ENCODE data around the gene PIP5K1C. TPM values are rescaled to one million over a fixed set of nuclear protein-coding genes. Genes with fewer than 3 reads are reported as not detected.

Gene PIP5K1C
- polyA plus RNA-seq, 1 donor (not counting 4 experiments of a cell fraction or from before 2014, with no cell fraction given) = 3.6 TPM

DNA sequence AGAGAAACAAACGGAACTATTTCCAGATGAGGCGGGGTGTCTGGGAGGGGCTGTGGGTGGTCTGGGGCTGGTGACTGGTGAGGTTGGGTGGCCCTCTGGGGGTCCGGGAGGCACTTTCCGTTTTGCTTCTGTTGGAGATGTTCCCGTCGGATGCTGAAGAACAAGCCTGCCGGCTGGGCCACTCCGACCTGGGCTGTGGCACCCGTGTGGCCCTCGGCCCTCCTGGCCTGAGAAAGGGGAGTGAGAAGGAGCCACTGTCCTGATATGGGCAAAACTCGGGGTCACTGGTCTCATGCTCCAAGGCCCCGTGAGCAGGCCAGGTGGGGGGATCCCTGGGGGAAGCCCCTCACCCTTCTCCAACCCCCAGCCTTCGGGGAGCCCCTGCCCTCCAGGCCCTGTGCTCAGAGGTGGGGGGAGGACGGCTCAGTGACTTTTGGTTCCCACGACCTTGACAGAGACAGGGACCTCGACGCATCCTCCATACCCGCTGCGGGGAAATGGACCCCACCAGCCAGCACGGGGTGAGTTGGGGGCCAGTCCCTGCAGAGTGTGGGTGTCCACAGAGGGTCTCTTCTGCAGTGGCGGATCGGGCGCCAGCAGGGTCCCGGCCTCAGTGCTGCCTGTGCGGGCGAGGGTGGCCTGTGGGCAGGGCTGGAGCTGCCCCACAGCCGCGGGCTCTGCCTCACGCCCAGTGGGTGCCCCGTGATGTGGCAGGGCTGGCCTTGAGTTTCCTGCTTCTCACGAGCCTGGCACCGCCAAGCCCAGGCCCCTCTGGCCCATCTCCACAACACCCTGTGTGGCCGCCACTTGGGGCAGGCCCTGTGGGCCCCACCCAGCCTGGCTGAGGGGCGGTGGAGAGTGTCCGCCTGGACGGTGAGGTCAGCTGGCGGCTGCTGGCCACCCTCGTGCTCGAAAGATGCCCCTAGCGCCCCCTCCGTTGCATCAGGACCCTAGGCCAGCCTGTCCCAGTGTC, 89.2 kb downstream of the PIP5K1C start:
- Histone ChIP-seq H3K36me3 (ENCODE audit: control insufficient read depth in 2 of 2, extremely low read depth in 1 of 2, insufficient read depth in 2 of 2, low read length in 2 of 2) (peaks cover 5 to 9% of the 10 kb centered on the region in 2 experiments), H3K9me3 (ENCODE audit: control insufficient read depth, low read depth, low read length) (no peaks in the 10 kb centered on the region), H3K9me1 (ENCODE audit: control insufficient read depth, extremely low read depth, insufficient read depth, low read length) (no peaks in the 10 kb centered on the region), H3K79me2 (ENCODE audit: control insufficient read depth, insufficient read depth, low read length) (no peaks in the 10 kb centered on the region), H3K4me3 (ENCODE audit: control insufficient read depth in 2 of 3, extremely low read depth in 1 of 3, insufficient read depth in 2 of 3, low read depth in 1 of 3, low read length in 3 of 3) (no peak overlapping the region), H3K4me1 (ENCODE audit: control insufficient read depth, extremely low read depth, insufficient read depth, low read length) (no peaks in the 10 kb centered on the region), H4K20me1 (ENCODE audit: control insufficient read depth, extremely low read depth, insufficient read depth, low read length) (no peaks in the 10 kb centered on the region), H3K27ac (ENCODE audit: control insufficient read depth, insufficient read depth, low read length) (no peak overlapping the region), H3K4me2 (ENCODE audit: control insufficient read depth, extremely low read depth, insufficient read depth, low read depth, low read length) (no peak overlapping the region), H3K27me3 (ENCODE audit: control insufficient read depth, extremely low read depth, insufficient read depth, low read length) (peaks cover 3% of the 10 kb centered on the region), H3K9ac (ENCODE audit: control insufficient read depth, extremely low read depth, insufficient read depth, low read length) (no peak overlapping the region), H2AFZ (ENCODE audit: control insufficient read depth, low read length) (no peak overlapping the region)
- dilution Hi-C loops (cut with MboI; ENCODE audit: extremely low pct_ligation_motif_present, low sequenced_read_pairs) = no loop called here
- DNase-seq (ENCODE audit: low read depth, low spot score) (no peak), FAIRE-seq (no peak)
- no peak for TF ChIP-seq EZH2 (IDR thresholded peaks at IDR 0.05; ENCODE audit: low read length)
- TF ChIP-seq, protein P1, sequence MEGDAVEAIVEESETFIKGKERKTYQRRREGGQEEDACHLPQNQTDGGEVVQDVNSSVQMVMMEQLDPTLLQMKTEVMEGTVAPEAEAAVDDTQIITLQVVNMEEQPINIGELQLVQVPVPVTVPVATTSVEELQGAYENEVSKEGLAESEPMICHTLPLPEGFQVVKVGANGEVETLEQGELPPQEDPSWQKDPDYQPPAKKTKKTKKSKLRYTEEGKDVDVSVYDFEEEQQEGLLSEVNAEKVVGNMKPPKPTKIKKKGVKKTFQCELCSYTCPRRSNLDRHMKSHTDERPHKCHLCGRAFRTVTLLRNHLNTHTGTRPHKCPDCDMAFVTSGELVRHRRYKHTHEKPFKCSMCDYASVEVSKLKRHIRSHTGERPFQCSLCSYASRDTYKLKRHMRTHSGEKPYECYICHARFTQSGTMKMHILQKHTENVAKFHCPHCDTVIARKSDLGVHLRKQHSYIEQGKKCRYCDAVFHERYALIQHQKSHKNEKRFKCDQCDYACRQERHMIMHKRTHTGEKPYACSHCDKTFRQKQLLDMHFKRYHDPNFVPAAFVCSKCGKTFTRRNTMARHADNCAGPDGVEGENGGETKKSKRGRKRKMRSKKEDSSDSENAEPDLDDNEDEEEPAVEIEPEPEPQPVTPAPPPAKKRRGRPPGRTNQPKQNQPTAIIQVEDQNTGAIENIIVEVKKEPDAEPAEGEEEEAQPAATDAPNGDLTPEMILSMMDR (optimal IDR thresholded peaks at IDR 0.05 in 1 of 3, IDR thresholded peaks at IDR 0.05 in 1 of 3, conservative IDR thresholded peaks at IDR 0.05 in 1 of 3; ENCODE audit: extremely low read depth in 1 of 3, insufficient read depth in 2 of 3, low read length in 3 of 3) = no peak

- dilution Hi-C loops (cut with MboI; ENCODE audit: extremely low pct_ligation_motif_present, low sequenced_read_pairs) = no loop called here
- Histone ChIP-seq H3K9ac (ENCODE audit: control insufficient read depth, extremely low read depth, insufficient read depth, low read length) (no peak overlapping the region), H3K4me3 (ENCODE audit: control insufficient read depth in 2 of 3, extremely low read depth in 1 of 3, insufficient read depth in 2 of 3, low read depth in 1 of 3, low read length in 3 of 3) (no peak overlapping the region), H3K27me3 (ENCODE audit: control insufficient read depth, extremely low read depth, insufficient read depth, low read length) (peaks cover 10% of the 10 kb centered on the region), H3K27ac (ENCODE audit: control insufficient read depth, insufficient read depth, low read length) (no peak overlapping the region), H3K4me1 (ENCODE audit: control insufficient read depth, extremely low read depth, insufficient read depth, low read length) (no peaks in the 10 kb centered on the region), H3K4me2 (ENCODE audit: control insufficient read depth, extremely low read depth, insufficient read depth, low read depth, low read length) (no peak overlapping the region), H2AFZ (ENCODE audit: control insufficient read depth, low read length) (no peak overlapping the region), H4K20me1 (ENCODE audit: control insufficient read depth, extremely low read depth, insufficient read depth, low read length) (no peaks in the 10 kb centered on the region), H3K79me2 (ENCODE audit: control insufficient read depth, insufficient read depth, low read length) (no peaks in the 10 kb centered on the region), H3K36me3 (ENCODE audit: control insufficient read depth in 2 of 2, extremely low read depth in 1 of 2, insufficient read depth in 2 of 2, low read length in 2 of 2) (peaks cover 5 to 9% of the 10 kb centered on the region in 2 experiments), H3K9me1 (ENCODE audit: control insufficient read depth, extremely low read depth, insufficient read depth, low read length) (no peaks in the 10 kb centered on the region), H3K9me3 (ENCODE audit: control insufficient read depth, low read depth, low read length) (no peaks in the 10 kb centered on the region)
- no peak for DNase-seq (ENCODE audit: low read depth, low spot score)
- TF ChIP-seq EZH2 (IDR thresholded peaks at IDR 0.05; ENCODE audit: low read length) = no peak
- TF ChIP-seq, protein P1 (optimal IDR thresholded peaks at IDR 0.05 in 1 of 3, IDR thresholded peaks at IDR 0.05 in 1 of 3, conservative IDR thresholded peaks at IDR 0.05 in 1 of 3; ENCODE audit: extremely low read depth in 1 of 3, insufficient read depth in 2 of 3, low read length in 3 of 3) = no peak
- FAIRE-seq = no peak
Measured at GRCh38 chr19:3609779-3610719, 90.2 kb downstream of the PIP5K1C start.

Measured in keratinocyte (primary cell).